Fibroblast of villous mesenchyme (primary cell): Measurements from ENCODE around the gene ABHD16A. TPM values are rescaled to one million over a fixed set of nuclear protein-coding genes. Genes with fewer than 3 reads are reported as not detected.

Experiments
- DNase-seq: peaks from one replicate; pipeline ENCODE4 v3.0.0-alpha.2; 2010; ENCODE audit warnings: low read depth
- H3K4me3 ChIP-seq: 2 replicates; pipeline ENCODE4 v1.5.1; 2011; ENCODE audit warnings: low read depth, mild to moderate bottlenecking, low read length
- CTCF ChIP-seq: IDR thresholded peaks from 2 replicates; pipeline ENCODE4 v1.5.1; 2012; ENCODE audit warnings: low read depth, mild to moderate bottlenecking, low read length; ENCODE audit not compliant: insufficient read depth
- total RNA-seq: library from RNA; depleted of rRNA; stranded (reverse); fragments of >200 nt; gene quantifications from 2 replicates; pipeline ENCODE4 v1.2.3, GENCODE V29; 2012

Gene ABHD16A
- total RNA-seq, 1 donor = 76.0 TPM

- TF ChIP-seq CTCF = no peak
Measured at GRCh38 chr6:31677955-31678354, 25.2 kb downstream of the ABHD16A start.

GRCh38 chr6:31676904-31677303 lies 26.2 kb downstream of the ABHD16A start:
- no peak overlapping the region for H3K4me3 ChIP-seq

More at GRCh38 chr6:31677955-31678354, 25.2 kb downstream of the ABHD16A start:
- no peak overlapping the region for H3K4me3 ChIP-seq
- DNase-seq = no peak

GRCh38 chr6:31676322-31676903 lies 26.7 kb downstream of the ABHD16A start:
- no peak overlapping the region for H3K4me3 ChIP-seq
- TF ChIP-seq CTCF = no peak
- no peak for DNase-seq

More at GRCh38 chr6:31676904-31677303, 26.2 kb downstream of the ABHD16A start:
- TF ChIP-seq CTCF = no peak
- DNase-seq = no peak

- no peak for TF ChIP-seq CTCF
- no peak for DNase-seq
Measured at GRCh38 chr6:31669676-31670075, 33.4 kb downstream of the ABHD16A start, which contains the start of gene LY6G5B. LY6G5B (plus strand) TSS chr6:31669976; CDS start chr6:31670951, 975 bp downstream.

GRCh38 chr6:31666337-31666965 lies 36.7 kb downstream of the ABHD16A start:
- no peak for TF ChIP-seq CTCF
- peak overlapping the region; percentile 96 for H3K4me3 ChIP-seq
- no peak for DNase-seq

More at GRCh38 chr6:31669676-31670075, 33.4 kb downstream of the ABHD16A start, which contains the start of gene LY6G5B:
- no peak within 1 kb of the TSS for H3K4me3 ChIP-seq

GRCh38 chr6:31665501-31666336 lies 37.4 kb downstream of the ABHD16A start, which contains the start of gene CSNK2B:
CSNK2B (plus strand) TSS chr6:31666080; CDS start chr6:31666832, 752 bp downstream.
- peak; percentile 97 for DNase-seq
- no peak for TF ChIP-seq CTCF
- H3K4me3 ChIP-seq = peak within 1 kb of the TSS; percentile 96
